ENCODE results near the gene FBXO47.

The FBXO47 gene

GRCh38 chr17:38892620-38893019 is 74.6 kb downstream of the FBXO47 start:
- Histone ChIP-seq H4K5ac (ENCODE audit: low read length) (no peak overlapping the region), H3K4ac (ENCODE audit: low read depth, low read length) (no peak overlapping the region), H2BK15ac (replicated peaks; ENCODE audit: low read depth) (no peak overlapping the region), H3K56ac (ENCODE audit: low read length) (no peak overlapping the region), H2BK120ac (ENCODE audit: low read depth, low read length) (no peak overlapping the region), H3K4me3 (ENCODE audit: low read length) (no peak overlapping the region), H4K8ac (ENCODE audit: low read depth, low read length) (no peak overlapping the region), H3K79me2 (ENCODE audit: control insufficient read depth, insufficient read depth, low read length) (peaks cover 4% of the 10 kb centered on the region), H3K36me3 (ENCODE audit: control insufficient read depth, insufficient read depth, low read length) (peaks cover 6% of the 10 kb centered on the region), H3K27ac (ENCODE audit: low read depth, low read length) (no peak overlapping the region), H3K9ac (ENCODE audit: low read length) (no peak overlapping the region), H3K79me1 (ENCODE audit: low read length) (peaks cover 12% of the 10 kb centered on the region), H3K4me2 (ENCODE audit: low read length) (no peak overlapping the region), H3K18ac (ENCODE audit: low read length) (no peak overlapping the region), H2AK5ac (ENCODE audit: low read length) (no peak overlapping the region), H2BK5ac (ENCODE audit: low read length) (no peak overlapping the region), H3K27me3 (ENCODE audit: insufficient read depth, low read length, poor library complexity) (no peaks in the 10 kb centered on the region), H3K23ac (ENCODE audit: low read length) (no peak overlapping the region), H3K4me1 (ENCODE audit: control insufficient read depth, low read depth, low read length) (no peaks in the 10 kb centered on the region)
- no CpG with 5 or more reads among the region's 13 CpGs for WGBS (ENCODE audit: extremely low coverage, insufficient coverage, low lambda C conversion rate)
- DNase-seq = no peak

GRCh38 chr17:38892083-38892482 is 75.1 kb downstream of the FBXO47 start:
- no peak overlapping the region for H2BK15ac ChIP-seq (replicated peaks; ENCODE audit: low read depth)
- H3K79me2 ChIP-seq (ENCODE audit: control insufficient read depth, insufficient read depth, low read length) = peaks cover 9% of the 10 kb centered on the region
- H3K27me3 ChIP-seq (ENCODE audit: insufficient read depth, low read length, poor library complexity) = no peaks in the 10 kb centered on the region
- no peak overlapping the region for H2AK5ac ChIP-seq (ENCODE audit: low read length)
- H3K56ac ChIP-seq (ENCODE audit: low read length) = no peak overlapping the region
- H3K4me1 ChIP-seq (ENCODE audit: control insufficient read depth, low read depth, low read length) = no peaks in the 10 kb centered on the region
- H4K5ac ChIP-seq (ENCODE audit: low read length) = no peak overlapping the region
- H3K4me3 ChIP-seq (ENCODE audit: low read length) = no peak overlapping the region
- H3K27ac ChIP-seq (ENCODE audit: low read depth, low read length) = no peak overlapping the region
- H3K36me3 ChIP-seq (ENCODE audit: control insufficient read depth, insufficient read depth, low read length) = peaks cover 6% of the 10 kb centered on the region
- no CpG with 5 or more reads among the region's 4 CpGs for WGBS (ENCODE audit: extremely low coverage, insufficient coverage, low lambda C conversion rate)
- H3K9ac ChIP-seq (ENCODE audit: low read length) = no peak overlapping the region
- DNase-seq = no peak
- no peak overlapping the region for H3K4me2 ChIP-seq (ENCODE audit: low read length)
- no peak overlapping the region for H4K8ac ChIP-seq (ENCODE audit: low read depth, low read length)
- H2BK5ac ChIP-seq (ENCODE audit: low read length) = no peak overlapping the region
- H3K23ac ChIP-seq (ENCODE audit: low read length) = no peak overlapping the region
- H3K4ac ChIP-seq (ENCODE audit: low read depth, low read length) = no peak overlapping the region
- no peak overlapping the region for H3K18ac ChIP-seq (ENCODE audit: low read length)
- no peak overlapping the region for H2BK120ac ChIP-seq (ENCODE audit: low read depth, low read length)
- H3K79me1 ChIP-seq (ENCODE audit: low read length) = peaks cover 12% of the 10 kb centered on the region

- no peak overlapping the region for H4K5ac ChIP-seq (ENCODE audit: low read length)
- no peak overlapping the region for H3K27ac ChIP-seq (ENCODE audit: low read depth, low read length)
- H3K56ac ChIP-seq (ENCODE audit: low read length) = no peak overlapping the region
- H3K36me3 ChIP-seq (ENCODE audit: control insufficient read depth, insufficient read depth, low read length) = peaks cover 6% of the 10 kb centered on the region
- H3K4me1 ChIP-seq (ENCODE audit: control insufficient read depth, low read depth, low read length) = no peaks in the 10 kb centered on the region
- no peak overlapping the region for H2BK120ac ChIP-seq (ENCODE audit: low read depth, low read length)
- no peak overlapping the region for H4K8ac ChIP-seq (ENCODE audit: low read depth, low read length)
- H3K23ac ChIP-seq (ENCODE audit: low read length) = no peak overlapping the region
- no peak overlapping the region for H2AK5ac ChIP-seq (ENCODE audit: low read length)
- no peak overlapping the region for H3K18ac ChIP-seq (ENCODE audit: low read length)
- DNase-seq = no peak
- H3K4me3 ChIP-seq (ENCODE audit: low read length) = no peak overlapping the region
- peaks cover 13% of the 10 kb centered on the region for H3K79me1 ChIP-seq (ENCODE audit: low read length)
- no peak overlapping the region for H2BK5ac ChIP-seq (ENCODE audit: low read length)
- no CpG with 5 or more reads among the region's 8 CpGs for WGBS (ENCODE audit: extremely low coverage, insufficient coverage, low lambda C conversion rate)
- H3K4me2 ChIP-seq (ENCODE audit: low read length) = no peak overlapping the region
- no peaks in the 10 kb centered on the region for H3K27me3 ChIP-seq (ENCODE audit: insufficient read depth, low read length, poor library complexity)
- no peak overlapping the region for H3K9ac ChIP-seq (ENCODE audit: low read length)
- no peak overlapping the region for H3K4ac ChIP-seq (ENCODE audit: low read depth, low read length)
- peaks cover 13% of the 10 kb centered on the region for H3K79me2 ChIP-seq (ENCODE audit: control insufficient read depth, insufficient read depth, low read length)
- H2BK15ac ChIP-seq (replicated peaks; ENCODE audit: low read depth) = no peak overlapping the region
Observed at GRCh38 chr17:38891441-38891840, 75.8 kb downstream of the FBXO47 start.

GRCh38 chr17:38890410-38890746 is 76.8 kb downstream of the FBXO47 start:
- no peak overlapping the region for H4K5ac ChIP-seq (ENCODE audit: low read length)
- H2AK5ac ChIP-seq (ENCODE audit: low read length) = no peak overlapping the region
- H3K79me2 ChIP-seq (ENCODE audit: control insufficient read depth, insufficient read depth, low read length) = peaks cover 24% of the 10 kb centered on the region
- peaks cover 6% of the 10 kb centered on the region for H3K4me1 ChIP-seq (ENCODE audit: control insufficient read depth, low read depth, low read length)
- H2BK15ac ChIP-seq (replicated peaks; ENCODE audit: low read depth) = no peak overlapping the region
- H3K27me3 ChIP-seq (ENCODE audit: insufficient read depth, low read length, poor library complexity) = no peaks in the 10 kb centered on the region
- H3K9ac ChIP-seq (ENCODE audit: low read length) = no peak overlapping the region
- H3K56ac ChIP-seq (ENCODE audit: low read length) = no peak overlapping the region
- H2BK120ac ChIP-seq (ENCODE audit: low read depth, low read length) = no peak overlapping the region
- no peak overlapping the region for H4K8ac ChIP-seq (ENCODE audit: low read depth, low read length)
- no peak overlapping the region for H3K18ac ChIP-seq (ENCODE audit: low read length)
- no peak overlapping the region for H3K23ac ChIP-seq (ENCODE audit: low read length)
- peaks cover 20% of the 10 kb centered on the region for H3K79me1 ChIP-seq (ENCODE audit: low read length)
- no peak overlapping the region for H2BK5ac ChIP-seq (ENCODE audit: low read length)
- H3K27ac ChIP-seq (ENCODE audit: low read depth, low read length) = no peak overlapping the region
- H3K4ac ChIP-seq (ENCODE audit: low read depth, low read length) = no peak overlapping the region
- peaks cover 6% of the 10 kb centered on the region for H3K36me3 ChIP-seq (ENCODE audit: control insufficient read depth, insufficient read depth, low read length)
- no peak for DNase-seq
- H3K4me3 ChIP-seq (ENCODE audit: low read length) = no peak overlapping the region
- no CpG with 5 or more reads among the region's 8 CpGs for WGBS (ENCODE audit: extremely low coverage, insufficient coverage, low lambda C conversion rate)
- H3K4me2 ChIP-seq (ENCODE audit: low read length) = no peak overlapping the region

- H3K56ac ChIP-seq (ENCODE audit: low read length) = no peak overlapping the region
- H3K36me3 ChIP-seq (ENCODE audit: control insufficient read depth, insufficient read depth, low read length) = peaks cover 6% of the 10 kb centered on the region
- H3K4ac ChIP-seq (ENCODE audit: low read depth, low read length) = no peak overlapping the region
- H4K5ac ChIP-seq (ENCODE audit: low read length) = no peak overlapping the region
- no peak overlapping the region for H2AK5ac ChIP-seq (ENCODE audit: low read length)
- H3K4me3 ChIP-seq (ENCODE audit: low read length) = no peak overlapping the region
- H3K18ac ChIP-seq (ENCODE audit: low read length) = no peak overlapping the region
- DNase-seq = no peak
- no peak overlapping the region for H2BK5ac ChIP-seq (ENCODE audit: low read length)
- no peak overlapping the region for H3K9ac ChIP-seq (ENCODE audit: low read length)
- H2BK120ac ChIP-seq (ENCODE audit: low read depth, low read length) = no peak overlapping the region
- no peaks in the 10 kb centered on the region for H3K27me3 ChIP-seq (ENCODE audit: insufficient read depth, low read length, poor library complexity)
- no peak overlapping the region for H2BK15ac ChIP-seq (replicated peaks; ENCODE audit: low read depth)
- no peak overlapping the region for H3K23ac ChIP-seq (ENCODE audit: low read length)
- no peak overlapping the region for H4K8ac ChIP-seq (ENCODE audit: low read depth, low read length)
- no peak overlapping the region for H3K27ac ChIP-seq (ENCODE audit: low read depth, low read length)
- H3K79me1 ChIP-seq (ENCODE audit: low read length) = peaks cover 25% of the 10 kb centered on the region
- no CpG with 5 or more reads among the region's 12 CpGs for WGBS (ENCODE audit: extremely low coverage, insufficient coverage, low lambda C conversion rate)
- H3K79me2 ChIP-seq (ENCODE audit: control insufficient read depth, insufficient read depth, low read length) = peaks cover 29% of the 10 kb centered on the region
- no peak overlapping the region for H3K4me2 ChIP-seq (ENCODE audit: low read length)
- H3K4me1 ChIP-seq (ENCODE audit: control insufficient read depth, low read depth, low read length) = peaks cover 11% of the 10 kb centered on the region
Observed at GRCh38 chr17:38889745-38890409, 77.3 kb downstream of the FBXO47 start.

GRCh38 chr17:38888842-38889241 is 78.4 kb downstream of the FBXO47 start:
- no peak overlapping the region for H3K27ac ChIP-seq (ENCODE audit: low read depth, low read length)
- H2AK5ac ChIP-seq (ENCODE audit: low read length) = no peak overlapping the region
- H4K8ac ChIP-seq (ENCODE audit: low read depth, low read length) = no peak overlapping the region
- H3K9ac ChIP-seq (ENCODE audit: low read length) = no peak overlapping the region
- H3K56ac ChIP-seq (ENCODE audit: low read length) = no peak overlapping the region
- no peak overlapping the region for H2BK15ac ChIP-seq (replicated peaks; ENCODE audit: low read depth)
- DNase-seq = no peak
- H3K4ac ChIP-seq (ENCODE audit: low read depth, low read length) = no peak overlapping the region
- H3K79me1 ChIP-seq (ENCODE audit: low read length) = peaks cover 26% of the 10 kb centered on the region
- H3K18ac ChIP-seq (ENCODE audit: low read length) = no peak overlapping the region
- H3K36me3 ChIP-seq (ENCODE audit: control insufficient read depth, insufficient read depth, low read length) = peaks cover 6% of the 10 kb centered on the region
- no CpG with 5 or more reads among the region's 9 CpGs for WGBS (ENCODE audit: extremely low coverage, insufficient coverage, low lambda C conversion rate)
- no peak overlapping the region for H2BK5ac ChIP-seq (ENCODE audit: low read length)
- peaks cover 14% of the 10 kb centered on the region for H3K4me1 ChIP-seq (ENCODE audit: control insufficient read depth, low read depth, low read length)
- H2BK120ac ChIP-seq (ENCODE audit: low read depth, low read length) = no peak overlapping the region
- no peak overlapping the region for H4K5ac ChIP-seq (ENCODE audit: low read length)
- no peak overlapping the region for H3K4me3 ChIP-seq (ENCODE audit: low read length)
- H3K27me3 ChIP-seq (ENCODE audit: insufficient read depth, low read length, poor library complexity) = no peaks in the 10 kb centered on the region
- peaks cover 33% of the 10 kb centered on the region for H3K79me2 ChIP-seq (ENCODE audit: control insufficient read depth, insufficient read depth, low read length)
- H3K4me2 ChIP-seq (ENCODE audit: low read length) = no peak overlapping the region
- H3K23ac ChIP-seq (ENCODE audit: low read length) = no peak overlapping the region
